ENCODE results near the gene SH3GL3.

- TF ChIP-seq SUZ12 (IDR thresholded peaks at IDR 0.05; ENCODE audit: extremely low read depth, insufficient read depth, insufficient read length) (no peak), ZNF274 (IDR thresholded peaks at IDR 0.05; ENCODE audit: low read depth, low read length) (no peak)
Measured at GRCh38 chr15:83644439-83644838, 197.3 kb downstream of the SH3GL3 start.

All from NT2/D1 (cell line).